ENCODE measurements around the gene MEG3. TPM values are rescaled to one million over a fixed set of nuclear protein-coding genes. Genes with fewer than 3 reads are reported as not detected.

Gene MEG3
- total and polyA plus RNA-seq, 2 of the 8 experiments (the other 6 are each of a cell fraction or from before 2014, with no cell fraction given) = 0.17 to 1.1 TPM

DNA sequence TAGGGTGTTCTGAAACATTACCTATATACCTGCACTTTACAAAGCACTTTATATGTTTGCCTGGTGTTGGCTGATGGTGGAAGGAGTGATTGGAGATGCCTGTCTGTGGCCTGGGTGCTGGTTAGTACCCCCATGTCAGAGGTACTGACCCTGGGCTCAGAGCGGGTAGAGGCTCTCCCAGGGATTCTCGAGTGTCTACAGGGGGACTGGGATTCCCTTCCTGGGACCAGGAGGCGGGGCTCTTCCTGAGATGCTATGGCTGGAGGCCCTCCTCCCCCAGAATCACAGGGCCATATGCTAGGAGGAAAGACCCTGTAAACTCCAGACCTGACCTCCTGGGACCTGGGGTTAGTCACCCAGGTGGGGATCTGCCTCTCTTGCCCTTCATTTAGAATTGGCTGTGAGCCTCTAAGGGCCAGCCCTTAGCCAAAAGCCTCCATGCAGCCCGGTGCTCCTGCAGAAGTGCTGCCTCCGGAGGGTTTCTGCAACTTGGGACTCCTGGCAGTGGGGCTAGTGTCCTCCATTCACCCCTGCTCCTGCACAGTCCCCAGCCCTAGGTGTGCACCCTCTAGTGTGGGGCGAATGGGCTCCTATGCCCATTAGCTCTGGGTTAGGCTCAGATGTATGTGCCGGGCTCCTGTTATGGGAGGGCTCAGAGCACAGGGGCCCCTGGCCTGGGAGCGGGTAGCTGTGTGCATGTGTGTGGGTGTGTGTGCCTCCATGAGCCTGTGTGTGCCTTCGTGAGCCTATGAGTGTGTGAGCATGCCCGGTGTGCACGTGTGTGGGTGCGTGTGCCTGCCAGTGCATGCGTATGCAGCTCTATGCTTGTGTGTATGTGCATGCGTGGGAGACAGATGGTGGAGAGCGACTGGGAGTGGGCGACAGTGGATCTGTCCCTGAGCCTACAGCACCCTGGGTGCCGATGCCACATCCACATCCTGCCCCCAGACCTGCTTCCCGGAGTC is 41.0 kb downstream of the MEG3 start (continued):
- TF ChIP-seq, protein P1, sequence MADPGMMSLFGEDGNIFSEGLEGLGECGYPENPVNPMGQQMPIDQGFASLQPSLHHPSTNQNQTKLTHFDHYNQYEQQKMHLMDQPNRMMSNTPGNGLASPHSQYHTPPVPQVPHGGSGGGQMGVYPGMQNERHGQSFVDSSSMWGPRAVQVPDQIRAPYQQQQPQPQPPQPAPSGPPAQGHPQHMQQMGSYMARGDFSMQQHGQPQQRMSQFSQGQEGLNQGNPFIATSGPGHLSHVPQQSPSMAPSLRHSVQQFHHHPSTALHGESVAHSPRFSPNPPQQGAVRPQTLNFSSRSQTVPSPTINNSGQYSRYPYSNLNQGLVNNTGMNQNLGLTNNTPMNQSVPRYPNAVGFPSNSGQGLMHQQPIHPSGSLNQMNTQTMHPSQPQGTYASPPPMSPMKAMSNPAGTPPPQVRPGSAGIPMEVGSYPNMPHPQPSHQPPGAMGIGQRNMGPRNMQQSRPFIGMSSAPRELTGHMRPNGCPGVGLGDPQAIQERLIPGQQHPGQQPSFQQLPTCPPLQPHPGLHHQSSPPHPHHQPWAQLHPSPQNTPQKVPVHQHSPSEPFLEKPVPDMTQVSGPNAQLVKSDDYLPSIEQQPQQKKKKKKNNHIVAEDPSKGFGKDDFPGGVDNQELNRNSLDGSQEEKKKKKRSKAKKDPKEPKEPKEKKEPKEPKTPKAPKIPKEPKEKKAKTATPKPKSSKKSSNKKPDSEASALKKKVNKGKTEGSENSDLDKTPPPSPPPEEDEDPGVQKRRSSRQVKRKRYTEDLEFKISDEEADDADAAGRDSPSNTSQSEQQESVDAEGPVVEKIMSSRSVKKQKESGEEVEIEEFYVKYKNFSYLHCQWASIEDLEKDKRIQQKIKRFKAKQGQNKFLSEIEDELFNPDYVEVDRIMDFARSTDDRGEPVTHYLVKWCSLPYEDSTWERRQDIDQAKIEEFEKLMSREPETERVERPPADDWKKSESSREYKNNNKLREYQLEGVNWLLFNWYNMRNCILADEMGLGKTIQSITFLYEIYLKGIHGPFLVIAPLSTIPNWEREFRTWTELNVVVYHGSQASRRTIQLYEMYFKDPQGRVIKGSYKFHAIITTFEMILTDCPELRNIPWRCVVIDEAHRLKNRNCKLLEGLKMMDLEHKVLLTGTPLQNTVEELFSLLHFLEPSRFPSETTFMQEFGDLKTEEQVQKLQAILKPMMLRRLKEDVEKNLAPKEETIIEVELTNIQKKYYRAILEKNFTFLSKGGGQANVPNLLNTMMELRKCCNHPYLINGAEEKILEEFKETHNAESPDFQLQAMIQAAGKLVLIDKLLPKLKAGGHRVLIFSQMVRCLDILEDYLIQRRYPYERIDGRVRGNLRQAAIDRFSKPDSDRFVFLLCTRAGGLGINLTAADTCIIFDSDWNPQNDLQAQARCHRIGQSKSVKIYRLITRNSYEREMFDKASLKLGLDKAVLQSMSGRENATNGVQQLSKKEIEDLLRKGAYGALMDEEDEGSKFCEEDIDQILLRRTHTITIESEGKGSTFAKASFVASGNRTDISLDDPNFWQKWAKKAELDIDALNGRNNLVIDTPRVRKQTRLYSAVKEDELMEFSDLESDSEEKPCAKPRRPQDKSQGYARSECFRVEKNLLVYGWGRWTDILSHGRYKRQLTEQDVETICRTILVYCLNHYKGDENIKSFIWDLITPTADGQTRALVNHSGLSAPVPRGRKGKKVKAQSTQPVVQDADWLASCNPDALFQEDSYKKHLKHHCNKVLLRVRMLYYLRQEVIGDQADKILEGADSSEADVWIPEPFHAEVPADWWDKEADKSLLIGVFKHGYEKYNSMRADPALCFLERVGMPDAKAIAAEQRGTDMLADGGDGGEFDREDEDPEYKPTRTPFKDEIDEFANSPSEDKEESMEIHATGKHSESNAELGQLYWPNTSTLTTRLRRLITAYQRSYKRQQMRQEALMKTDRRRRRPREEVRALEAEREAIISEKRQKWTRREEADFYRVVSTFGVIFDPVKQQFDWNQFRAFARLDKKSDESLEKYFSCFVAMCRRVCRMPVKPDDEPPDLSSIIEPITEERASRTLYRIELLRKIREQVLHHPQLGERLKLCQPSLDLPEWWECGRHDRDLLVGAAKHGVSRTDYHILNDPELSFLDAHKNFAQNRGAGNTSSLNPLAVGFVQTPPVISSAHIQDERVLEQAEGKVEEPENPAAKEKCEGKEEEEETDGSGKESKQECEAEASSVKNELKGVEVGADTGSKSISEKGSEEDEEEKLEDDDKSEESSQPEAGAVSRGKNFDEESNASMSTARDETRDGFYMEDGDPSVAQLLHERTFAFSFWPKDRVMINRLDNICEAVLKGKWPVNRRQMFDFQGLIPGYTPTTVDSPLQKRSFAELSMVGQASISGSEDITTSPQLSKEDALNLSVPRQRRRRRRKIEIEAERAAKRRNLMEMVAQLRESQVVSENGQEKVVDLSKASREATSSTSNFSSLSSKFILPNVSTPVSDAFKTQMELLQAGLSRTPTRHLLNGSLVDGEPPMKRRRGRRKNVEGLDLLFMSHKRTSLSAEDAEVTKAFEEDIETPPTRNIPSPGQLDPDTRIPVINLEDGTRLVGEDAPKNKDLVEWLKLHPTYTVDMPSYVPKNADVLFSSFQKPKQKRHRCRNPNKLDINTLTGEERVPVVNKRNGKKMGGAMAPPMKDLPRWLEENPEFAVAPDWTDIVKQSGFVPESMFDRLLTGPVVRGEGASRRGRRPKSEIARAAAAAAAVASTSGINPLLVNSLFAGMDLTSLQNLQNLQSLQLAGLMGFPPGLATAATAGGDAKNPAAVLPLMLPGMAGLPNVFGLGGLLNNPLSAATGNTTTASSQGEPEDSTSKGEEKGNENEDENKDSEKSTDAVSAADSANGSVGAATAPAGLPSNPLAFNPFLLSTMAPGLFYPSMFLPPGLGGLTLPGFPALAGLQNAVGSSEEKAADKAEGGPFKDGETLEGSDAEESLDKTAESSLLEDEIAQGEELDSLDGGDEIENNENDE (IDR thresholded peaks at IDR 0.05; ENCODE audit: insufficient replicate concordance, low read length) = no peak
- TF ChIP-seq CBX8 (IDR thresholded peaks at IDR 0.05; ENCODE audit: borderline replicate concordance, low read depth, low read length) (no peak), SRF (IDR thresholded peaks at IDR 0.05; ENCODE audit: low read depth, low read length) (no peak), CHD2 (IDR thresholded peaks at IDR 0.05; ENCODE audit: low read length) (no peak), NRF1 (IDR thresholded peaks at IDR 0.05; ENCODE audit: low read depth, low read length) (no peak), TBP (IDR thresholded peaks at IDR 0.05; ENCODE audit: low read depth, low read length) (no peak), TCF12 (IDR thresholded peaks at IDR 0.05; ENCODE audit: low read depth, low read length) (no peak), NANOG (IDR thresholded peaks at IDR 0.05; ENCODE audit: insufficient read depth, low read depth, low read length, poor library complexity, severe bottlenecking) (no peak)

All from H1 (cell line).